Measurements from ENCODE around the gene HSPA9. TPM values are rescaled to one million over a fixed set of nuclear protein-coding genes. Genes with fewer than 3 reads are reported as not detected.

The HSPA9 gene
- total RNA-seq, 1 experiment from 2014 or later: 414 TPM

- CTCF ChIA-PET: interaction anchor here (0.6 to 1.6 kb wide), 12 partner anchors 9 to 192 kb away, joined by 3 to 10 read pairs (median 4); partner anchors contain the start of genes EGR1, HSPA9 and KDM3B
- POLR2A ChIA-PET: interaction anchor here (0.6 to 2.2 kb wide), 21 partner anchors 9 to 835 kb away, joined by 3 to 28 read pairs (median 3); partner anchors contain the start of genes BRD8, CDC25C, EGR1 and HSPA9
- Mint-ChIP-seq H3K36me3 (peaks cover 18% of the 10 kb centered on the region), H3K9me3 (no peaks in the 10 kb centered on the region), H3K4me1 (peaks cover 38% of the 10 kb centered on the region), H3K27me3 (ENCODE audit: low read depth) (no peaks in the 10 kb centered on the region), H3K27ac (peak overlapping the region; percentile 99), H3K4me3 (peak overlapping the region; percentile 100)
- DNase-seq (ENCODE audit: low spot score): no peak
- peak; percentile 46 for ATAC-seq
- TF ChIP-seq MYBL2 (CRISPR knock-in tag; IDR thresholded peaks at IDR 0.05) (0 out of 2 replicates have a peak, but pooled peaks have one; percentile 11), RELA (CRISPR knock-in tag; IDR thresholded peaks at IDR 0.05; ENCODE audit: borderline replicate concordance) (no peak)
These were observed 31.5 kb downstream of the HSPA9 start for GRCh38 chr5:138543730-138544104.

- peak; percentile 95 for ATAC-seq
- peak within 1 kb of the TSS; percentile 100 for H3K4me3 Mint-ChIP-seq
- peaks cover 38% of the 10 kb centered on the region for H3K4me1 Mint-ChIP-seq
- no peaks in the 10 kb centered on the region for H3K9me3 Mint-ChIP-seq
- peak; percentile 100 for DNase-seq (ENCODE audit: low spot score)
- H3K27me3 Mint-ChIP-seq (ENCODE audit: low read depth): no peaks in the 10 kb centered on the region
- H3K36me3 Mint-ChIP-seq: peaks cover 20% of the 10 kb centered on the region
- ChIA-PET POLR2A (interaction anchor here (0.5 to 2.2 kb wide), 25 partner anchors 8 to 751 kb away, joined by 3 to 28 read pairs (median 3); partner anchors contain the start of genes BRD8, CDC25C, EGR1 and HSPA9), CTCF (interaction anchor here (0.6 to 1.6 kb wide), 12 partner anchors 10 to 191 kb away, joined by 3 to 10 read pairs (median 4); partner anchors contain the start of genes EGR1, HSPA9 and KDM3B)
- peak within 1 kb of the TSS; percentile 99 for H3K27ac Mint-ChIP-seq
- TF ChIP-seq CREM (CRISPR knock-in tag; IDR thresholded peaks at IDR 0.05) (peak; percentile 95), GTF2I (CRISPR knock-in tag; conservative IDR thresholded peaks at IDR 0.05) (no peak), ZNF512 (CRISPR knock-in tag; IDR thresholded peaks at IDR 0.05; ENCODE audit: borderline replicate concordance) (no peak), ZNF219 (CRISPR knock-in tag; IDR thresholded peaks at IDR 0.05; ENCODE audit: borderline replicate concordance) (0 out of 2 replicates have a peak, but pooled peaks have one; percentile 52), SP1 (CRISPR knock-in tag; conservative IDR thresholded peaks at IDR 0.05) (peak; percentile 93), ARID4B (CRISPR knock-in tag; IDR thresholded peaks at IDR 0.05; ENCODE audit: borderline replicate concordance) (peak; percentile 51; the same call in 1 of the 2 replicates), ATF1 (CRISPR knock-in tag; IDR thresholded peaks at IDR 0.05) (no peak), ELF4 (CRISPR knock-in tag; IDR thresholded peaks at IDR 0.05; ENCODE audit: low read depth) (0 out of 2 replicates have a peak, but pooled peaks have one; percentile 45), TEAD1 (CRISPR knock-in tag; IDR thresholded peaks at IDR 0.05) (peak; percentile 75), HMGXB4 (CRISPR knock-in tag; IDR thresholded peaks at IDR 0.05) (peak; percentile 71; the same call in 1 of the 2 replicates), FOXK1 (CRISPR knock-in tag; IDR thresholded peaks at IDR 0.05) (0 out of 2 replicates have a peak, but pooled peaks have one; percentile 80), PRRX2 (CRISPR knock-in tag; IDR thresholded peaks at IDR 0.05) (no peak), USF1 (CRISPR knock-in tag; IDR thresholded peaks at IDR 0.05) (peak; percentile 89), EMX1 (CRISPR knock-in tag; IDR thresholded peaks at IDR 0.05) (no peak), ZNF121 (CRISPR knock-in tag; IDR thresholded peaks at IDR 0.05) (no peak), FOXP1 (CRISPR knock-in tag; IDR thresholded peaks at IDR 0.05; ENCODE audit: borderline replicate concordance) (no peak; the same call in 1 of the 2 replicates), SMAD3 (CRISPR knock-in tag; IDR thresholded peaks at IDR 0.05; ENCODE audit: borderline replicate concordance) (no peak), PRDM15 (CRISPR knock-in tag; IDR thresholded peaks at IDR 0.05) (no peak), CREB1 (CRISPR knock-in tag; IDR thresholded peaks at IDR 0.05) (no peak; the same call in 1 of the 2 replicates), RELA (CRISPR knock-in tag; IDR thresholded peaks at IDR 0.05; ENCODE audit: borderline replicate concordance) (no peak; the same call in 1 of the 2 replicates)
These were observed 32.1 kb downstream of the HSPA9 start, which contains the start of gene ETF1 for GRCh38 chr5:138542956-138543729. TSS of gene ETF1 (minus strand) at chr5:138543236. CDS start at chr5:138542918, 318 bp downstream.

Data from WTC11 (cell line).